LHCN-M2 (cell line): ENCODE data around the gene DUSP2. TPM values are rescaled to one million over a fixed set of nuclear protein-coding genes. Genes with fewer than 3 reads are reported as not detected.

Experiments used
- DNase-seq: peaks from one replicate; pipeline ENCODE4 v3.0.0-alpha.2; 2012; ENCODE audit warnings: low read depth
- total RNA-seq: library from RNA; depleted of rRNA; stranded (reverse); fragments of >200 nt; gene quantifications from 2 replicates; pipeline ENCODE4 v1.2.3, GENCODE V29; 2014; rRNA removed

DUSP2 gene
- total RNA-seq, 1 experiment from 2014 or later = 0.23 TPM

- no peak for DNase-seq
These were observed 41.3 kb downstream of the DUSP2 start for GRCh38 chr2:96103761-96104486.

DNA sequence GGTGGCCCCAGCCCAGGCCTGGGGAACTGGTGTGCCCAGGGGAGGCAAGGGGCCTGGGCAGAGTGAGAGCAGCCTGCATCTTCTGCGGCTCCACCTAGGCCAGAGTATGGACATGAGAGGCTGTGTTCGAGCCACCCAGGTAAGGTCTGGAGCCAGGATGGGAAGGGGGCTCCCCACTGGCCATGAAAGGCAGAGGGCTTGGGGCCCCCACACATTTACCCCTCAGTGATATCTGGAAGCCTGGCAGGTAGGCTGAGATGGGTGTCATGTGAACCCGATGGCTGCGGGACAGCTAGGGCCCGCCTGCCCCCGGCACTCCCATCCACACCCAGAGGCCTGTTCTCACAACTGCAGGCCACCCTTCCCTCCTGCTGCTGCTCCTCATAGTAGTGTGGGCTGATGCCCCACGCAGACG lies 42.0 kb downstream of the DUSP2 start:
- DNase-seq = no peak

- DNase-seq = no peak
These were observed 42.5 kb downstream of the DUSP2 start for GRCh38 chr2:96102596-96103186.

DNA sequence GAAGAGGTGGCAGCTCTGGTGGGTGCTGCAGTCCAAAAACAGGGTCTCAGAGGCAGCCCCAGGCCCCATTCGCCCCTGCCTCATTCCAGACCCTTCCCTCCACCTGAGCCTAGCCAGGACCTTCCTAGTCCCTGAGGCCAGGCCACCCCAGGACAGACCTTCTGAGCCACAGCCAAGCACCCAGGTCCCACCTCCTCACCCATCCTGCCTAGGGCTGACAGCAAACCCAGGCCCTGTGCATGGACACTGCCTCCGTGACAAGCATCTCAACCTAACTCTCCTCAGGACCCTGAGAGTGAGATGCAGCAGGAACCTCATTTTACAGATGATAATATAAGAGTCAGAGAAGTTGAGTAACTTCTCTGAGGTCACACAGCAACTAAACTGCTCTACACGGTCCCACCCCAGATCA lies 44.3 kb downstream of the DUSP2 start:
- no peak for DNase-seq

DNA sequence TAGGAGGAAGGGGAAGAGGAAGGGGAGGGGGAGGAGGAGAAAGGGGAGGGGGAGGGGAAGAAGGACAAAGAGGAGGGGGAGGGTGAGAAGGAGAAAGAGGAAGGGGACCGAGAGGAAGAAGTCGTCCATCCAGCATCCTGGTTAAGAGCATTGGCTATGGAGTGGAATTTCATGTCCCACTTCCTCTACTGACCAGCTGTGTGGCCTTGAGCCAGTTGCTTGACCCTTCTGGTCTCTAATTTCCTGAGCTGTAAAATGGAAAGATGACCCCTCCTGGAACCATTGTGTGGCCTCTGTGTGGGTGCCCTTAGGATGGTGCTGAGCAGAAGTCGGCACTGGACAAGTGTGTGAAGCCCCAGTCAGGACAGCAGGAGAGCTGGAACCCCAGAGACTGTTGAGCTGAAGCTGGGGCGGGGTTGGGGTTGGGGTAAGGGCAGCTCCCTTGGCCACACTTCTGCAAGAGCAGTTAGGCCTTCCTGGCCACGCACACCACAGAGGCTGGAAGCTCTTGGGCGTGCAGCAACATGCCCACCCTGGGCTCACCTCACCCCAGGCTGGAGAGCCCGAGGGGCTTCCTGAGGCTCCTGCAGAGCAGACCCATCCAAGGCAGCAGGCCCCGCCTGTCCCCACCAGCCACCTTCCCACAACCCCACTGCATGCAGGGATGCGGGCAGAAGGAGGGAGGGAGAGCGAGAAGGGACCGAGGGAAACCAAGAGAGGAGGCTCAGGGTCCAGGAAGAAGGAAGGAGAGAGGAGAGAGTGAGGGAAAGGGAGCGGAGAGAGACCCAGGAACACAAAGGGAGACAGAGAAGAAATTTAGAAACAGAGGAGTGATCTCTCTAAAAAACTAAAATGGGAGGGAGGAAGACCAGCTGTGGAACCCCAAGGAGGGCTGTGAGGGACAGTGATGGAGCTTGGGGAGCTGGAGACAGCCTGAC lies 45.1 kb downstream of the DUSP2 start:
- no peak for DNase-seq

DNA sequence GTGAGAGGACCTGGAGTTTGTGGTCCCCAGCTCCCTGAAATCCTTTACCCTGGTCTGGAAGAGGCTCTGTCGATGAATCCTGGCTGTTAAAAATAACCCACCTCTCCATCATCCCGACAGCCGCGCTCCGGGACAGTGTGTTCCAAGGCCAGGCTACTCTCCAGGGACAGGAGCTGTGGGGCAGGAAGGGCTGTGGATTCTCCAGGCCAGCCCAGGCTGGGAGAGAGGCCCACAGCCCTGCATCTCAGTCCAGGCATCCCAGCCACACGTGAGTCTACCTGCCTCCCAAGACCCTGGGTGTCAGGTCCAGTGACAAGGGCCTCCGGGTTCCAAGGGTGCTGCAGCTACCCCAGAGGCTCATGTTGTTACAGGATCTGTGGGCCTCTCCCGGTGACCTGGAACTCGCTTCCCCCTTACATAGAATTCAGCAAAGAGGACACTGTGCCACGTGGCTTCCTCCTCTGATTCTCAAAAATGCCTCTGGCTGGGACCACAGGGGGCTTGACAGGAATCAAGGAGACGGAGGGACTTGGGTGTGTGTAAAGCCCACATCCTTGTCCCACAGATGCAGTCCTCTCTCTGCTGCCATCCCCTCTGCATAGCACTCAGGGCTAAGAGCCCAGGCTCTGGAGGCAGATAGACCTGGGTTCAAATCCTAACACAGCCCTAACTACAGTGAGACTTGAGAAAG lies 46.2 kb downstream of the DUSP2 start:
- DNase-seq = peak; percentile 15

DNA sequence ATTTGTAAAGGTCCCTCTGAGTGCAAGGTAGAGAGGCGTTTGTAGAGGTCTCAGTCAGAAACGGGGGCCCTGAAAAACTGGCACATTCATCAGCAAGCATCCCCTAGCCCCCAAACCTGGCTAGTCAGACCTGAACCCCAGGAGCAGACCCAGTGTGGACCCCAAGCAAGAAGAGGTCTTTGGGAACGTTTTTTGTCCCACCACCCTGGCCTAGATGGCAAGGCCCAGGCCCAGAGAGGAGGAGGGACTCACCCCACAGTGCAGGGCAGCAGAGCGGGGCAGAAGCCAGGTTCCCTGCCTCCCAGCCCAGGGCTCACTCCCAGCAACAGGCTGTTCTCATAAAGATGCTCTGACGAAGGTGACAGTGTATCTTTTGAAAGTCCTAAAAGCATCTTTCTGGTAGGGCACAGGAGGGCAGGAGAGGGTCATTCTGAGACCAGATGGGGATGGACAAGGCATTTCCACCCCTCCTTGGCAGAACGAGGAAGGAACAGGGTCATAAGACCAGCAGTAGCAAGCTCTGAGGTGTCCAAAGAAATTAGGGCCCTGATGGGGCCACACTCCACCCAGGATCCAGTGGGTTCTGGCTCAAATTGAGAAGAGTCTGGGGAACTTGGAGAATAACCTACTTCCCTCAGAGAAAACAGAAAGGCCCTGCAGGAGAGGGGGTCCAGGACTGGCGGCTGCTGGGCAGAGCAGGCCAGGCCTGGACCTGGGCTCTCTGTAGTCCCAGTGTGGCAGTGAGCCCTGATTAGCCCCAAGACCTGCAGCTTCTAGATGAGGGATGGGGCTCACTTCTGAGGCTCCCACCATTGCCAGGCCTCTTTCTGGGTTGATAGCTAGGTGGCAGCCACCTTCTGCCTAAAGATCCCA lies 47.1 kb downstream of the DUSP2 start:
- DNase-seq = no peak

GRCh38 chr2:96097441-96097840 lies 47.8 kb downstream of the DUSP2 start:
- no peak for DNase-seq

DNA sequence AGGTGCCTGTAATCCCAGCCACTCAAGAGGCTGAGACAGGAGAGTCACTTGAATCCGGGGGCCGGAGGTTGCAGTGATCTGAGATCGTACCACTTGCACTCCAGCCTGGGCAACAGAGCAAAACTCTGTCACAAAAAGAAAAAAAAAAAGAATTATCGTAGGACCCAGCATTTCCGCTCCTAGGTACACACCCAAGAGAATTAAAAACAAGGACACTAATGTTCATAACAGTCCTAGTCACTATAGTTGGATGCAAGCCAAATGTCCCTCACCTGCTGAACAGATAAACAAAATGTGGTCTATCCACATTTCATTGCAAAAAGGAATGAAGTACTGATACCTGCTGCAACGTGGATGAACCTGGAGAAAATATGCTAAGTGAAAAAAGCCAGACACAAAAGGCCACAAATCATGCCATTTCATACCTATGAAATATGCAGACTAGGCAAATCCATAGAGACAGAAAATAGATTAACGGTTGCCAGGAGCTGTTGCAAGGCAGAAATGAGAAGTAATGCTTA lies 50.1 kb downstream of the DUSP2 start:
- no peak for DNase-seq

DNA sequence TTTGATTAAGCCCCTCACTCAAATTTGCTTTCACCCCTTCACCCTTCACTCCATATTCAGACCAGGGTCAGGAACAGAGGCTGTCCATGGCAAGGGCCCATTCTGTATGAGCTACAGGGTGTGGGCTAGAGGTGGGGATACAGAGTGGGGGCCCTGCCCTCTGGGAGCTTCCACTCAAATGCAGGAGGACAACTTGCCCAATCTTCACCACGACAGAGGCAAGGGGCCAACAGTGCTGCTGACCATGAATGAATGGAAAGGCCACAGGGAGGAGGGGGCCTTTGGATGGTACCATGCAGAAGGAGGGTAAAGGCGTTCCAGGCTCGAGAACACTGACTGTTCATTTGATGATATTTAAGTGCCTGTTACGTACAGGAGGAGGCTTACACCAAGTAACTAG lies 51.7 kb downstream of the DUSP2 start:
- DNase-seq = no peak

Other genes with a start within 250 kb of the DUSP2 start
- 13.5 and 15.5 TPM in 2 replicates for gene ANKRD36C, start 153.6 kb downstream of the DUSP2 start, total RNA-seq
- gene GPAT2, start 110.5 kb downstream of the DUSP2 start, total RNA-seq = not detected in 2 replicates
- gene ADRA2B, start 28.9 kb downstream of the DUSP2 start, total RNA-seq = not detected in 2 replicates
- not detected in 2 replicates for gene ASTL, start 6.9 kb downstream of the DUSP2 start, total RNA-seq
- 168 and 171 TPM in 2 replicates for gene STARD7, start 63.4 kb upstream of the DUSP2 start, total RNA-seq
- gene TMEM127, start 120.6 kb upstream of the DUSP2 start, total RNA-seq = 28.7 and 34.6 TPM in 2 replicates
- 110 and 112 TPM in 2 replicates for gene CIAO1, start 120.8 kb upstream of the DUSP2 start, total RNA-seq
- gene SNRNP200, start 160.1 kb upstream of the DUSP2 start, total RNA-seq = 35.3 and 44.3 TPM in 2 replicates
- 0.34 and 0.83 TPM in 2 replicates for gene ITPRIPL1, start 179.9 kb upstream of the DUSP2 start, total RNA-seq
- 38.7 and 42.4 TPM in 2 replicates for gene NCAPH, start 190.3 kb upstream of the DUSP2 start, total RNA-seq